OCI-LY7 (cell line): ENCODE data around the gene RNF126.

Experiments used
- CTCF ChIP-seq: fragments of 200-600 bp; sonication (generic); conservative IDR thresholded peaks from 2 replicates; pipeline ENCODE4 v1.5.1; 2014; ENCODE audit warnings: mild to moderate bottlenecking, antibody characterized with exemption, low read length, moderate library complexity, mixed read lengths
- EZH2phosphoT487 ChIP-seq: fragments of 200-600 bp; sonication (generic); IDR thresholded peaks from 2 replicates; pipeline ENCODE4 v1.6.1; 2018; ENCODE audit warnings: low read depth, borderline replicate concordance, mild to moderate bottlenecking, mixed run types, antibody characterized with exemption, low read length, moderate library complexity, mixed read lengths

GRCh38 chr19:670609-671075 lies 7.6 kb upstream of the RNF126 start:
- TF ChIP-seq CTCF: no peak
- no peak for TF ChIP-seq EZH2phosphoT487
